GM10847 (cell line): ENCODE data around the gene RGSL1.

Source experiments
- POLR2A ChIP-seq: IDR thresholded peaks from 2 replicates; pipeline ENCODE4 v1.6.1; 2011; ENCODE audit not compliant: insufficient read length; ENCODE audit errors: extremely low read depth

Gene RGSL1

GRCh38 chr1:182564406-182565004, 114.6 kb downstream of the RGSL1 start:
- TF ChIP-seq POLR2A: no peak

- TF ChIP-seq POLR2A: no peak
Measured at GRCh38 chr1:182565537-182565936, 115.6 kb downstream of the RGSL1 start.

- TF ChIP-seq POLR2A: no peak
Measured at GRCh38 chr1:182567629-182568028, 117.7 kb downstream of the RGSL1 start.

GRCh38 chr1:182568647-182569284, 118.8 kb downstream of the RGSL1 start:
- no peak for TF ChIP-seq POLR2A

- no peak for TF ChIP-seq POLR2A
Measured at GRCh38 chr1:182569939-182570610, 120.1 kb downstream of the RGSL1 start.

- no peak for TF ChIP-seq POLR2A
Measured at GRCh38 chr1:182570611-182570970, 120.6 kb downstream of the RGSL1 start.

- TF ChIP-seq POLR2A: no peak
Measured at GRCh38 chr1:182574156-182574555, 124.2 kb downstream of the RGSL1 start.

- no peak for TF ChIP-seq POLR2A
Measured at GRCh38 chr1:182575540-182576149, 125.7 kb downstream of the RGSL1 start.

- TF ChIP-seq POLR2A: no peak
Measured at GRCh38 chr1:182580736-182581135, 130.8 kb downstream of the RGSL1 start.

GRCh38 chr1:182584746-182585145, 134.8 kb downstream of the RGSL1 start:
- no peak for TF ChIP-seq POLR2A

GRCh38 chr1:182586380-182586779, 136.4 kb downstream of the RGSL1 start:
- TF ChIP-seq POLR2A: no peak

GRCh38 chr1:182587093-182587492, 137.1 kb downstream of the RGSL1 start:
- TF ChIP-seq POLR2A: no peak

GRCh38 chr1:182587666-182588499, 137.9 kb downstream of the RGSL1 start:
- TF ChIP-seq POLR2A: no peak

- TF ChIP-seq POLR2A: peak; percentile 7
Measured at GRCh38 chr1:182588500-182589396, 138.8 kb downstream of the RGSL1 start, which contains the start of gene RNASEL. RNASEL (minus strand) TSS chr1:182589256; CDS start chr1:182586806, 2,450 bp downstream.
